HG03354 (cell line): ENCODE data around the gene MUC6.
"Not testable (repeated sequence)": the region's sequence is repeated elsewhere in the genome, so short reads cannot be mapped to it uniquely, and the experiment has no call there.

Experiments used
- ATAC-seq: cut with Tn5 transposase; IDR thresholded peaks from one replicate; pipeline ENCODE4 v1.9.1; 2021; ENCODE audit warnings: mild to moderate bottlenecking; ENCODE audit not compliant: unreplicated experiment, poor library complexity, severe bottlenecking

MUC6 gene

DNA sequence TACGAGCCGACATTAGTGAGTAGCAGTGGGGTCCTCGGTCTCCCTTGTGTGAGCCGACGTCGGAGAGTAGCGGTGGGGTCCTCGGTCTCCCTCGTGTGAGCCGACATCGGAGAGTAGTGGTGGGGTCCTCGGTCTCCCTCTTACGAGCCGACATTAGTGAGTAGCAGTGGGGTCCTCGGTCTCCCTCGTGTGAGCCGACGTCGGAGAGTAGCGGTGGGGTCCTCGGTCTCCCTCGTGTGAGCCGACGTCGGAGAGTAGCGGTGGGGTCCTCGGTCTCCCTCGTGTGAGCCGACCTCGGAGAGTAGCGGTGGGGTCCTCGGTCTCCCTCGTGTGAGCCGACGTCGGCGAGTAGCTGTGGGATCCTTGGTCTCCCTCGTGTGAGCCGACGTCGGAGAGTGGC, 61.1 kb downstream of the MUC6 start:
- not testable (repeated sequence) for ATAC-seq

DNA sequence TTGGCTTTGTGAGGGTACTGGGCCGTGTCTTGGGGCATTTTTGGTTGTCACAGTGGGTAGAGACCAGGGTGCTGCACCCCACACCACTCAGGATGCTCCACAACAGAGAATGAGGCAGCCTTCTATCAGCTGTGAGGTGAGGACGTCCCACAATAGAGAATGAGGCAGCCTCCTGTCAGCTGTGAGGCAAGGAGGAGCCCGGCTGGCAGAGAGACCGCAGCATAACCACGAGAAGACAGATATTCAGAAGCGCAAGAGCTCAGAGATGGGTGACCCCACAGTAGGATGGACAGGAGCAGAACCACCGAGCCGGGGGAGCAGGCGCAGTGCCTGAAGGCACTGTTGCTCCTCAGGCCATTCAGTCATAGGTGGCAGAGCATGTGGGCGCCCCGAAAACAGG, 63.3 kb downstream of the MUC6 start:
- no peak for ATAC-seq

DNA sequence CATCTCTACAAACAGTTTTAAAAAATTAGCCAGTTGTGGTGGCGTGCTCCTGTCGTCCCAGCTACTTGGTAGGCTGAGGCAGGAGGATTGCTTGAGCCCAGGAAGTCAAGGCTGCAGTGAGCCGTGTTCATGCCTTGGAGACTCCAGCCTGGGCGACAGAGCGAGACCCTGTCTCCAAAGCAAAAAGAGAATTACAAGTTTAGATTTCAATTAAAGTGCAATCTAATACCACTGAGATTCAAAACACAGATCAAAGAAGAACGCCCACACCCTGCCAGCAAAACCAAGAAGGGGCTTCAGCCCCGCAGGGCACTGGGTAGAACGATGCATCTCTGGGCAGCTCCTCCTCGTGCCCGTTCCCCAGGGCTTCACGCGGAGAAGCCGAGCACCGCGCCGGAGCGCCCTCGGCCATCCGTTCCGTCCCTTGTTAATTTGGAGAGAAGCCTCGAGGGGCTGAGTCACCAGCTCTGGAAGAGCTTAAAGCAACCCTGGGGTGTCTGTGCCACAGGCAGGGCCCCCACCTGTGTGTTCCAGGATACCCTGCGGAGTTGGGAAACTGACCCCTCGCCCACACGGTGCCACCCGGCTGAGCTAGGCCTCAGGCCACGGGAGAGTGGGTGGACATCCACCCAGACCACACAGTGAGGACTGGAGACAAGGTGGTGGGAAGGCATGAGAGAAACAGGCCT, 63.9 kb downstream of the MUC6 start:
- ATAC-seq, result no peak

DNA sequence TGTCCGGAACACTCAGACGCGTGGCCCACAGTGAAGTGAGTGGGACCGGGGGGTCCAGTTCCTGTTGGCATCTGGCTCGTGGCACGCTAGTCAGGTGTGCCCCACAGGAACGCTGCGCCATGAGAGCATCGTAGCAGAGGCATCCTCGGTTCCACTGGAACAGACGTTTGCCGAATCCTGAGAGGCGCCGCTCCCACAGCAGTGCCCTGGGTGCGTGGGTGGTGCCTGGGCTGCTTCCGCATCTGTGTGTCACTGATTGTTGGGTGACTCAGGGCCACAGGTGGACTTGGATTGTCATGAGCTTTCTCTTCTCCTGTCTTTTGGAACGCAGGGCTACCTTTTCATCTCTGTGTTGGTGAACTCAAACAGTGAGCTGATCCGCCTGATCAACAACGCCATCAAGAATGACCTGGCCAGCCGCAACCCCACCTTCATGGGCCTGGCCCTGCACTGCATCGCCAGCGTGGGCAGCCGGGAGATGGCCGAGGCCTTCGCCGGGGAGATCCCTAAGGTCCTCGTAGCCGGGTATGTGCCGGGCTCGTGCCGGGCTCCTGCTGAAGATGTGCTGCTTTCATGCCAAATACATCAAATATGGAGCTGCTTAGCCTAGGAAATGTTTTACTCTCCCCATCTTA, 64.7 kb downstream of the MUC6 start:
- no peak for ATAC-seq

DNA sequence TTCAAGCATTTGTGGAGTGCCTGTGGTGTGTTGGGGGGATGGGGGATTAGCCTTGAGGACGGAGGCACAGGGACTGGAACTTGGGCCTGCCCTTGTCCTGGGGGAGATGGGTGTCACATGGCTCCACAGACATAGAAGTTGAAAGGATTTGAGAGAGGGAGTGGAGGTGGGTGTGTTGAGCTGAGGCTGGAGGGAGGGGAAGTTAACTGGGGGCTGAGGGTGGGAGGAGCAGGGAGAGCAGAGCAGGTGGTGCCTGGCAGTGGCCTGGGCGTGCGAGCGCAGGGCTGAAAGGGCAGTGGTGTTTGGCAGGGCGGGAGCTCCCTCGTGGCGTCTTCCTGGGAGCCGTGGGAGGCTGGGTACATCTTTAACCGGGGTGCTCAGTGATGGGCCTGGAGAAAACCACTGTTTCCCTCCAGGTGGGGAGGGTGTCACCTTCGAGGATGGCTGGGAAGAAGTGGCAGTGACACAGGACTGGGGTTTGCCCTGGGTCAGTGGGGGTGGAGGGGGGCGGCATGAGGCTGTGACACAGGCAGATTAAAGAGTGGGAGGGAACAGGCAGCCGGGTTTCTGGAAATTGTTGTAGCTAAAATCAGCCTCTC, 65.3 kb downstream of the MUC6 start:
- no peak for ATAC-seq

DNA sequence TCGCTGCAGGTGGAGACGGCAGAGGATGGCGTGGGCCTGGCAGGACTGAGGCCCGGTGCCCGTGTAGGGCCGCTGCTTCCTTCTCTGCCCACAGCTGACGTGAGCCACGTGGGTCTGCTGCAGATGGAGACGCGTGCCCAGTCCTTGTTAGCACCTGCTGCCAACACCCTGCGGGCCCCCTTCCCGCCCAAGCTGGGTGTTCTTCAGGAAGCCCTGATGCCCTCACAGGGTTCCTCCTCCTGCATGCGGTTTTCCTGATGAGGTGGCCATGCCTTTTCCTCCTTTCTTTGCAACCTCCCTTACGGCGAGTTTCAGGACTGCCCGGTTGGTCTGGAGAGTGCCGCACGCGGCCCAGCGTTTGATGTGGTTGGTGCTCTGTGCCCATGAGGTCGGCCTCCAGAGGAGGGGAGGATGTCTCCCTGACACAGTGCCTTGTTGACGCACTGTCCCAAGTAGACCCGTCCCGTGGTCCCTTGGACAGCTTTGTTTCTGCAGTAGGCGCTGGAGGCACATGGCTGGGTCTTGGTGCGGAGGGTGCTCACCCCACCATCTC, 66.1 kb downstream of the MUC6 start:
- ATAC-seq, result no peak

DNA sequence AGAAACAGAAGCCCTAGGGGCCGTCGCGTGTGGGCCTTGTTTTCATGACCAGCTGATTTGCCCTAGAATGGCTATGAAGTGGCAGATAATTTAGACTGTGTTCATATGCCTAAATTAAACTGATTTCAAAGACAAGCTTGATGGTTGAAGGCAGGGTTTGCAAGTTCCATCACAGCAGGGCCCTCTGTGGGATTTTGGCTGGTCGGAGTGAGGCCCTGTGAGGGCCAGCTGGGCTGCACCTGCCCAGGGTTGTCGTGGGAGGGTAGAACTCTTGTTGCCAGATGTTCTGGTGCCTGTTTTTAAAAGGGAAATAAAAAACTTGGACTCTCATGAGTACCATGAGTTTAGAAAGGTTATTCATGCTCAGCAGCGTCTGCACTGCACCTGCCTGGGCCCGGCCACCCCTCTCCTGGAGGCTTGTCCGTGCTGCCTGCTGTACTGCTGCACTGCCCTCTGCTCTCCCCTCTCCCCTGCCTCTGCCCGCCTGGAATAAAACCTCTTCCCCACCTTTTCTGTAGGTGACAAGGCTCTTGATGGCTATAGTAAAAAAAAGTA, 66.8 kb downstream of the MUC6 start:
- ATAC-seq, result no peak

DNA sequence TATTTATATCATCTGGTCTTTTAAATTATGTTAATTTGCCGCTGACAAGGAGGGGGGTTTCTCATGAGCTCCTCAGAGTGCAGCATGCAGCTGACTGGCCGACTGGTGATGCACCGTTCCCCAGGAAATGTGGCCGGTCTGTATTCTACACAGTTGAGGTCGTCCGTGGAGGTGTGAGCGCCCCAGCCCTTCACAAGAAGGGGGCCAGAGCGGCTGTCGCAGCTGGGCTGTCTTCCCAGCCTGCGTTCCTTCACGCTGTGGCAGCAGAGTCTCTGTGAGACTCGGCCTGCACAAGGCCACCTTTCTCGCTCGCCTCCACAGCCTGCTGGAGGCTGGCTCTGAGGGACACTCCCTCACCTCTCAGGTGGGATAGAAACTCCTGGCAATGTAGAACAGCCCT, 67.7 kb downstream of the MUC6 start:
- ATAC-seq, result no peak

DNA sequence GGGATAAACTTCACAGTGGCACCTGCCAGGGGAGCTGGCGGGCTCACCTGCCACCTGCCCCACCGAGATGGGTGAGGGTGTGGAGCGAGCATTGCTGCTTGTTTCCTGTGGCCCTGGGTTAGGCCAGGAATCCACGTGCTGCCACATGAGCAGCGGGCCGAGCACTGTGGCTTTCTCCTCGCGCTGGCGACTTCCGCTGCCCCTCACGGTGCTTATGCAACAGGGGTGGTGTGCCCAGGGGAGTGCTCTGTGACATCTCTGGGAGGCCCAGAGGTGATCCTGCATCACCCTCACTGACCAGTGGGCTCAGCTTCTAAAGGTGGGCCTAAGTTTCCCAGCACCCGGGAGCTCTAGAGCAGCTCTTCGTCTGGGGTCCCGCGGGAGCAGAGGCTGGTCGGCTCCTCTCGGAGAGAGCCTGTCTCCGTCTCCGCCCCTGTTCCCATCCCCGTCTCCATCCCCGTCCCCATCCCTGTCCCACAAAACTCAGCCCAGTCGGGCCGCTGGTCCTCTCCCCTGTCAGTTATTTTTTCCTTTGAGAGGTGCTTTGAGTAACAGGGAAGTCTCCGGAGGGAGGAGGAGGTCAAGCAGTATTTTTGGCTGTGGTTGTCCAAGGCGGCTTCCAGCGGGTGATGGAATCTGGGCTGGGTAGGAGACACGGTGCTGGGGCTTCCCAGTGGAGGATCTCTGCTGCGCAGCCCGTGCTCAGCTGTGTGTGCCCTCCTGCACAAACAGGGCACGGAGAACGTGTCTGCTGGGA, 68.3 kb downstream of the MUC6 start:
- ATAC-seq, result no peak

DNA sequence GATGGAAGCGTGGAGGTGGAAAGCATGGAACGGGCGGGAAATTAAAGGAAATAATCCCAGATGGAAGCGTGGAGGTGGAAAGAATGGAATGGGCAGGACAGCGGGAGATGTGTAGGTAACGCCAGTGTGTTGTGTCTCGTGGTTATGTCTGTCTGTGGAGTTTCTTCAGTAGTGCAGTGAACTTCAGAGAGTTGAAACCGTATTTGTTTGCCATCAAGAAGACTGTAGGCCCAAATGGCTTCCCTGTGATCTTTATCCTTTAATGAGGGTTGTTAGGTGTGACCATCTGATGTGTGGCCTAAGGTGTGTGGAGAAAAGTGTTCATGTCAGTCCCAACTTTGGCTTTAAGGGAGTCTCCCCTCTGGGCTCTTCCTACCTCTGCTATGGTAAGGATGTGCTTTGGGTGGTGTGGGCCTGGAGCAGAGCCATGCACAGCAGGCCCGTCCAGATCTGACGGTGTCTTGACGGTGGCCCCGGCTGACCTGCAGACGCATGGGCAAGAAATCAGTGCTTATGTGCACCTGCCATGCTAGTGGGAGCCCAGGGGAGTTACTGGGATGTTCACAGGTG, 71.2 kb downstream of the MUC6 start:
- ATAC-seq, result no peak

DNA sequence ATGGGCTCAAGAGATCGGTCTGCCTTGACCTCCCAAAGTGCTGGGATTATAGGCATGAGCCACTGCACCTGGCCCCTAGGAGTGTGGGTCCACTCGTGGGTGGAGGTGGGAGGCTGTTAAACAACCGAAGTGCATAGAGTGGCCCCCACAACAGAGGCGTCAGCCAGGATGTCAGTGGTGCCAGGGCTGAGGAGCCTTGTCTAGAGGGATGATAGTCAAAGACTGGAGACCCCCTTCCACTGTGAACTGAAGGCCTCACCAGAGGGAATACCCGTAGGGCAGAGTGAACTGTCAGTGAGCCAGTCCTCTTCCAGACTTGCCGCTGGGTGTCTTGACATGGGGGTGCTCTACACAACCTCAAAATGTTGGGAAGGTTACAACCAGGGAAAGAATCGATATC, 72.7 kb downstream of the MUC6 start:
- no peak for ATAC-seq
